Glutamatergic neuron (in vitro differentiated cells): ENCODE results near the gene ADAMTSL4. TPM values are rescaled to one million over a fixed set of nuclear protein-coding genes. Genes with fewer than 3 reads are reported as not detected.
"Not testable (repeated sequence)": the region's sequence is repeated elsewhere in the genome, so short reads cannot be mapped to it uniquely, and the experiment has no call there.

Source experiments
- DNase-seq: peaks from one replicate; pipeline ENCODE4 v3.0.0; 2022
- H3K27ac Mint-ChIP-seq: one replicate; pipeline ENCODE4 v1.8.0; 2020; ENCODE audit warnings: mild to moderate bottlenecking, mixed read lengths, inconsistent platforms; ENCODE audit not compliant: unreplicated experiment
- H3K27me3 Mint-ChIP-seq: one replicate; pipeline ENCODE4 v1.8.0; 2020; ENCODE audit warnings: mild to moderate bottlenecking, moderate library complexity, mixed read lengths, inconsistent platforms; ENCODE audit not compliant: unreplicated experiment
- H3K36me3 Mint-ChIP-seq: one replicate; pipeline ENCODE4 v1.8.0; 2020; ENCODE audit warnings: mild to moderate bottlenecking, mixed read lengths, inconsistent platforms; ENCODE audit not compliant: unreplicated experiment
- H3K4me1 Mint-ChIP-seq: one replicate; pipeline ENCODE4 v1.8.0; 2020; ENCODE audit warnings: mild to moderate bottlenecking, low read depth, mixed read lengths, inconsistent platforms; ENCODE audit not compliant: unreplicated experiment
- H3K4me3 Mint-ChIP-seq: one replicate; pipeline ENCODE4 v1.8.0; 2020; ENCODE audit warnings: mild to moderate bottlenecking, mixed read lengths, inconsistent platforms; ENCODE audit not compliant: unreplicated experiment
- H3K9me3 Mint-ChIP-seq: one replicate; pipeline ENCODE4 v1.8.0; 2020; ENCODE audit warnings: mild to moderate bottlenecking, moderate library complexity, mixed read lengths, inconsistent platforms; ENCODE audit not compliant: unreplicated experiment
- CTCF ChIP-seq: fragments of 200-600 bp; sonication (generic); IDR thresholded peaks from one replicate; pipeline ENCODE4 v1.5.0; 2021; ENCODE audit not compliant: partially characterized antibody, unreplicated experiment
- total RNA-seq: library from RNA; stranded (reverse); fragmentation: NEBNext Ultra II Directional; extraction: Animal tissue kit (Norgen Biotek cat#: 25700); gene quantifications from one replicate; pipeline ENCODE4 v1.2.1, GENCODE V29; 2021; ENCODE audit not compliant: unreplicated experiment

Gene ADAMTSL4
- total RNA-seq, 1 donor from 2014 or later, result 0.25 TPM

- Mint-ChIP-seq H3K4me1 (peaks cover 25% of the 10 kb centered on the region), H3K36me3 (peaks cover 11% of the 10 kb centered on the region), H3K4me3 (no peak overlapping the region), H3K27ac (no peak overlapping the region), H3K27me3 (peaks cover 7% of the 10 kb centered on the region), H3K9me3 (peaks cover 11% of the 10 kb centered on the region)
- no peak for TF ChIP-seq CTCF
- DNase-seq, result no peak
These were observed 23.9 kb downstream of the ADAMTSL4 start for GRCh38 chr1:150572918-150573647.

- H3K4me3 Mint-ChIP-seq, H3K27ac Mint-ChIP-seq, DNase-seq, H3K27me3 Mint-ChIP-seq: not testable (repeated sequence)
- Mint-ChIP-seq H3K9me3 (peaks cover 15% of the 10 kb centered on the region), H3K36me3 (peaks cover 11% of the 10 kb centered on the region), H3K4me1 (peaks cover 19% of the 10 kb centered on the region)
These were observed 24.5 kb downstream of the ADAMTSL4 start for GRCh38 chr1:150573648-150574071.

GRCh38 chr1:150574260-150575071, 25.3 kb downstream of the ADAMTSL4 start:
- Mint-ChIP-seq H3K4me1 (peaks cover 16% of the 10 kb centered on the region), H3K4me3 (peak overlapping the region; percentile 91), H3K27ac (peak overlapping the region; percentile 68), H3K36me3 (peaks cover 11% of the 10 kb centered on the region), H3K9me3 (peaks cover 14% of the 10 kb centered on the region), H3K27me3 (peaks cover 6% of the 10 kb centered on the region)
- TF ChIP-seq CTCF, result no peak
- DNase-seq, result no peak

GRCh38 chr1:150575072-150575489, 25.9 kb downstream of the ADAMTSL4 start:
- Mint-ChIP-seq H3K4me3 (peak overlapping the region; percentile 91), H3K9me3 (peaks cover 15% of the 10 kb centered on the region), H3K4me1 (peaks cover 11% of the 10 kb centered on the region), H3K36me3 (peaks cover 11% of the 10 kb centered on the region), H3K27ac (no peak overlapping the region), H3K27me3 (peaks cover 6% of the 10 kb centered on the region)
- no peak for DNase-seq
- TF ChIP-seq CTCF, result no peak

GRCh38 chr1:150575518-150576366, 26.5 kb downstream of the ADAMTSL4 start:
- peaks cover 8% of the 10 kb centered on the region for H3K27me3 Mint-ChIP-seq
- peak overlapping the region; percentile 91 for H3K4me3 Mint-ChIP-seq
- DNase-seq, result no peak
- peaks cover 14% of the 10 kb centered on the region for H3K4me1 Mint-ChIP-seq
- peaks cover 15% of the 10 kb centered on the region for H3K9me3 Mint-ChIP-seq
- no peak for TF ChIP-seq CTCF
- H3K36me3 Mint-ChIP-seq, result peaks cover 11% of the 10 kb centered on the region
- H3K27ac Mint-ChIP-seq, result no peak overlapping the region
